ENCODE data around the gene TMEM18. TPM values are rescaled to one million over a fixed set of nuclear protein-coding genes. Genes with fewer than 3 reads are reported as not detected.

The TMEM18 gene
- total RNA-seq, 1 experiment from 2014 or later: 30.7 TPM

DNA sequence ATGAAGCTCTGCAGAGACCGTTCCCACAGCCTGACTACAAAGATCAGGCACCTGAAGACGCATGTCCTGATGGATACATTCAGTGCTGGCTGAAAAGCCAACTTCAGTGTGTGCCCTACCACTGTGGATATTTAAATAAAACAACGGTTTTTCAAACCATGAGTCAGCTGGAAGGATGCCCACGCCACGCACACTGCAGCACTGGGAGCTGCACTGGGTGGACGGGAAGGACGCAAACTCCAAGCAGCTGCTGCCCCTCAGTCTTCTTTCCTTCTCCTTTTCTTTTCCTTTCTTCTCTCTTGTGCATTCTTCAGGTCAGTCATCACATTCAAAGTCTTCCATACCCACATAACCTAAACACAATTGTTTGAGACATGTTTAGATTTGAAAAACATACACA lies 7.9 kb downstream of the TMEM18 start:
- H3K36me3 Mint-ChIP-seq (ENCODE audit: insufficient read depth in 1 of 3, low read depth in 3 of 3): peaks cover 51 to 73% (median 73%) of the 10 kb centered on the region in 3 experiments
- Histone ChIP-seq H3K27me3 (ENCODE audit: insufficient read depth, low read length) (no peaks in the 10 kb centered on the region; the same call in 1 of the 2 replicates), H3K9me3 (ENCODE audit: control insufficient read depth, low read depth, low read length) (peaks cover 18% of the 10 kb centered on the region), H3K9ac (ENCODE audit: extremely low read depth, insufficient read length, low read length) (no peak overlapping the region), H3K79me1 (ENCODE audit: insufficient read depth, low read depth, low read length, poor library complexity, severe bottlenecking) (no peaks in the 10 kb centered on the region), H3K23ac (ENCODE audit: insufficient read length, low read depth, low read length) (no peak overlapping the region), H4K5ac (ENCODE audit: insufficient read length, low read depth, low read length) (no peak overlapping the region), H3K4me2 (ENCODE audit: insufficient read depth, insufficient read length, low read length) (no peak overlapping the region), H4K20me1 (ENCODE audit: control insufficient read depth, insufficient read depth, insufficient read length) (no peaks in the 10 kb centered on the region), H2AK5ac (ENCODE audit: insufficient read length, low read length) (no peak overlapping the region), H3K4ac (ENCODE audit: low read depth, low read length) (no peak overlapping the region), H3K27ac (ENCODE audit: insufficient read length, low read depth, low read length) (no peak overlapping the region), H2BK5ac (ENCODE audit: insufficient read length, low read length) (no peak overlapping the region), H3K79me2 (ENCODE audit: insufficient read depth, low read length) (no peaks in the 10 kb centered on the region; the same call in 1 of the 2 replicates), H3K23me2 (ENCODE audit: insufficient read length, low read depth, low read length, poor library complexity, severe bottlenecking) (no peaks in the 10 kb centered on the region), H3K18ac (ENCODE audit: insufficient read length, low read depth, low read length) (no peak overlapping the region), H2AFZ (ENCODE audit: low read length) (no peak overlapping the region), H2BK20ac (ENCODE audit: low read depth, low read length, poor library complexity, severe bottlenecking) (no peak overlapping the region), H3K4me1 (ENCODE audit: insufficient read depth, low read length) (no peaks in the 10 kb centered on the region), H2BK12ac (ENCODE audit: insufficient read length, low read depth, low read length) (no peak overlapping the region), H4K91ac (ENCODE audit: insufficient read length, low read depth, low read length) (no peak overlapping the region), H4K8ac (replicated peaks; ENCODE audit: insufficient read length, low read depth, low read length) (no peak overlapping the region), H3K14ac (ENCODE audit: insufficient read depth, low read length) (no peak overlapping the region), H3T11ph (ENCODE audit: low read length) (no peak overlapping the region), H2BK15ac (ENCODE audit: low read depth, low read length) (no peak overlapping the region), H3K56ac (ENCODE audit: insufficient read length, low read depth, low read length) (no peak overlapping the region), H2BK120ac (ENCODE audit: low read depth, low read length, poor library complexity, severe bottlenecking) (no peak overlapping the region)
- no CpG with 5 or more reads among the region's 7 CpGs for WGBS (ENCODE audit: extremely low coverage, insufficient read length, low lambda C conversion rate)
- H3K4me1 Mint-ChIP-seq: peaks cover 8 to 10% of the 10 kb centered on the region in 2 experiments
- no peak overlapping the region for H3K27ac Mint-ChIP-seq
- peaks cover 2% of the 10 kb centered on the region for H3K27me3 Mint-ChIP-seq (ENCODE audit: low read depth)
- TF ChIP-seq, protein P1, sequence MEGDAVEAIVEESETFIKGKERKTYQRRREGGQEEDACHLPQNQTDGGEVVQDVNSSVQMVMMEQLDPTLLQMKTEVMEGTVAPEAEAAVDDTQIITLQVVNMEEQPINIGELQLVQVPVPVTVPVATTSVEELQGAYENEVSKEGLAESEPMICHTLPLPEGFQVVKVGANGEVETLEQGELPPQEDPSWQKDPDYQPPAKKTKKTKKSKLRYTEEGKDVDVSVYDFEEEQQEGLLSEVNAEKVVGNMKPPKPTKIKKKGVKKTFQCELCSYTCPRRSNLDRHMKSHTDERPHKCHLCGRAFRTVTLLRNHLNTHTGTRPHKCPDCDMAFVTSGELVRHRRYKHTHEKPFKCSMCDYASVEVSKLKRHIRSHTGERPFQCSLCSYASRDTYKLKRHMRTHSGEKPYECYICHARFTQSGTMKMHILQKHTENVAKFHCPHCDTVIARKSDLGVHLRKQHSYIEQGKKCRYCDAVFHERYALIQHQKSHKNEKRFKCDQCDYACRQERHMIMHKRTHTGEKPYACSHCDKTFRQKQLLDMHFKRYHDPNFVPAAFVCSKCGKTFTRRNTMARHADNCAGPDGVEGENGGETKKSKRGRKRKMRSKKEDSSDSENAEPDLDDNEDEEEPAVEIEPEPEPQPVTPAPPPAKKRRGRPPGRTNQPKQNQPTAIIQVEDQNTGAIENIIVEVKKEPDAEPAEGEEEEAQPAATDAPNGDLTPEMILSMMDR (conservative IDR thresholded peaks at IDR 0.05): no peak
- no peak overlapping the region for H3K4me3 Mint-ChIP-seq
- peaks cover 19 to 23% of the 10 kb centered on the region in 2 experiments for H3K9me3 Mint-ChIP-seq
- DNase-seq: no peak
